Measurements from ENCODE around the gene DHX34.

Gene DHX34

GRCh38 chr19:47353307-47353712 is 4.2 kb downstream of the DHX34 start:
- H3K36me3 ChIP-seq (ENCODE audit: control insufficient read depth, insufficient read depth, low read length), result peaks cover 17% of the 10 kb centered on the region

DNA sequence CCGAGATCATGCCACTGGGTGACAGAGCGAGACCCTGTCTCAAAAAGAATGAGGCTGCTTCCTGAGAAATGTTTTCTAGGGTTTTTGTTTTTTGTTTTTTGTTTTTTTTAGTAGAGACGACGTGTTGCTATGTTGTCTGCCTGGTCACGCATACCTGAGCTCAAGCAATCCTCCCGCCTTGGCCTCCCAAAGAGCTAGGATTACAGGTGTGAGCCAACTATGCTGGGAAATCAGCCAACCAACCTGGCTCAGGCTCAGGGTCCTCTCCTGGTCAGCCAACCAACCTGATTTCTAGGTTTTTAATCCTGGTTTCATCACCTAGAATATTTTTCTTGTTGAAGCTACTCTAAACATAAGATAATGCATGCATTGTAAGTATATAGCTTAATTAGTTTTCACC is 7.8 kb downstream of the DHX34 start:
- no peak overlapping the region for H2BK120ac ChIP-seq (ENCODE audit: low read depth, low read length)
- H4K5ac ChIP-seq (ENCODE audit: low read length), result no peak overlapping the region
- peaks cover 22% of the 10 kb centered on the region for H3K36me3 ChIP-seq (ENCODE audit: control insufficient read depth, insufficient read depth, low read length)
- H2AK5ac ChIP-seq (ENCODE audit: low read length), result no peak overlapping the region
- no peak overlapping the region for H3K9ac ChIP-seq (ENCODE audit: low read length)
- H2BK5ac ChIP-seq (ENCODE audit: low read length), result no peak overlapping the region
- no CpG with 5 or more reads among the region's 6 CpGs for WGBS (ENCODE audit: extremely low coverage, insufficient coverage, low lambda C conversion rate)
- H3K4me1 ChIP-seq (ENCODE audit: control insufficient read depth, low read depth, low read length), result no peaks in the 10 kb centered on the region
- DNase-seq, result no peak
- H3K23ac ChIP-seq (ENCODE audit: low read length), result no peak overlapping the region
- no peak overlapping the region for H2BK15ac ChIP-seq (replicated peaks; ENCODE audit: low read depth)
- H3K4me3 ChIP-seq (ENCODE audit: low read length), result no peak overlapping the region
- no peak overlapping the region for H4K8ac ChIP-seq (ENCODE audit: low read depth, low read length)
- H3K56ac ChIP-seq (ENCODE audit: low read length), result no peak overlapping the region
- H3K4ac ChIP-seq (ENCODE audit: low read depth, low read length), result no peak overlapping the region
- no peak overlapping the region for H3K18ac ChIP-seq (ENCODE audit: low read length)
- H3K27ac ChIP-seq (ENCODE audit: low read depth, low read length), result no peak overlapping the region
- peaks cover 13% of the 10 kb centered on the region for H3K79me1 ChIP-seq (ENCODE audit: low read length)
- no peak overlapping the region for H3K4me2 ChIP-seq (ENCODE audit: low read length)
- H3K79me2 ChIP-seq (ENCODE audit: control insufficient read depth, insufficient read depth, low read length), result peaks cover 14% of the 10 kb centered on the region
- no peaks in the 10 kb centered on the region for H3K27me3 ChIP-seq (ENCODE audit: insufficient read depth, low read length, poor library complexity)

More at GRCh38 chr19:47353307-47353712, 4.2 kb downstream of the DHX34 start:
- H3K9ac ChIP-seq (ENCODE audit: low read length), result no peak overlapping the region
- no peak overlapping the region for H2BK15ac ChIP-seq (replicated peaks; ENCODE audit: low read depth)
- H3K79me1 ChIP-seq (ENCODE audit: low read length), result peaks cover 28% of the 10 kb centered on the region
- H2BK120ac ChIP-seq (ENCODE audit: low read depth, low read length), result no peak overlapping the region
- H3K18ac ChIP-seq (ENCODE audit: low read length), result no peak overlapping the region
- no peak overlapping the region for H3K4me2 ChIP-seq (ENCODE audit: low read length)
- no CpG with 5 or more reads among the region's 24 CpGs for whole genome bisulfite sequencing (ENCODE audit: extremely low coverage, insufficient coverage, low lambda C conversion rate)
- H3K79me2 ChIP-seq (ENCODE audit: control insufficient read depth, insufficient read depth, low read length), result peaks cover 34% of the 10 kb centered on the region
- no peak overlapping the region for H4K8ac ChIP-seq (ENCODE audit: low read depth, low read length)
- no peak overlapping the region for H3K4ac ChIP-seq (ENCODE audit: low read depth, low read length)
- H3K4me3 ChIP-seq (ENCODE audit: low read length), result no peak overlapping the region
- no peak overlapping the region for H2AK5ac ChIP-seq (ENCODE audit: low read length)
- H3K23ac ChIP-seq (ENCODE audit: low read length), result no peak overlapping the region
- no peak overlapping the region for H3K56ac ChIP-seq (ENCODE audit: low read length)
- no peak overlapping the region for H3K27ac ChIP-seq (ENCODE audit: low read depth, low read length)
- H3K27me3 ChIP-seq (ENCODE audit: insufficient read depth, low read length, poor library complexity), result no peaks in the 10 kb centered on the region
- no peak overlapping the region for H2BK5ac ChIP-seq (ENCODE audit: low read length)
- H3K4me1 ChIP-seq (ENCODE audit: control insufficient read depth, low read depth, low read length), result peaks cover 1% of the 10 kb centered on the region
- DNase-seq, result no peak
- no peak overlapping the region for H4K5ac ChIP-seq (ENCODE audit: low read length)

DNA sequence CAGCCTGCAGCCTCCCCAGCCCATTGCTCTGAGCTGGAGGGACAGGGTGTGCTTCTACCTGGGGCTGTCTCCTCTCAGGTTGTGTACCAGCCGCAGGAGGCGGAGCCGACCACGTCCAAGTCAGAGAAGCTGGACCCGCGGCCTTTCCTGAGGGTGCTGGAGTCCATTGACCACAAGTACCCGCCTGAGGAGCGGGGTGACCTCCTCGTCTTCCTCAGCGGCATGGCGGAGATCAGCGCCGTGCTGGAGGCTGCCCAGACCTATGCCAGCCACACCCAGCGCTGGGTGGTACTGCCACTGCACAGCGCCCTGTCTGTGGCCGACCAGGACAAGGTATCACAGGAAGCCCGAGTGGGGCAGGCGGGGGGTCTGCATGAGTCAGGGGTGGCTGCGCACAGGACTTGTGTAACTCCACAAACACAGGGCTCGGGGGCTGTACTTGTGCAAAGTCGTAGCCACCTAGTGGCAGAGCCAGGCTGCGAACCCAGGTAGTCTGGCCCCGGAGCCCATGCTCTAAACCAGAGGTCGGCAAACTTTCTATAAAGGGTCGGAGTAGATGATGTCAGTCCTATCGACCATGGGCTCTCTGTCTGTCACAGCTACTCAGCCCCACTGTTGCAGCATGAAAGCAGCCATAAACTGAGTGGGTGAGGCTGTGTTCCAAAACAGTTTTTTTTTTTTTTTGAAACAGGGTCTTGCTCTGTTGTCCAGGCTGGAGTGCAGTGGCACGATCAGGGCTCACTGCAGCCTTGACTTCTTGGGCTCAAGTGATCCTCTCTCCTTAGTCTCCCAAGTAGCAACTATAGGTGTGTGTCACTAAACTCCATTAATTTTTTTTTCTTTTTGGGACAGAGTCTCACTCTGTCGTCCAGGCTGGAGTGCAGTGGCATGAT is 8.9 kb downstream of the DHX34 start:
- Histone ChIP-seq H3K56ac (ENCODE audit: low read length) (no peak overlapping the region), H3K27me3 (ENCODE audit: insufficient read depth, low read length, poor library complexity) (no peaks in the 10 kb centered on the region), H2BK15ac (replicated peaks; ENCODE audit: low read depth) (no peak overlapping the region), H3K4me2 (ENCODE audit: low read length) (no peak overlapping the region), H3K4me1 (ENCODE audit: control insufficient read depth, low read depth, low read length) (no peaks in the 10 kb centered on the region), H2BK120ac (ENCODE audit: low read depth, low read length) (no peak overlapping the region), H3K79me1 (ENCODE audit: low read length) (peaks cover 8% of the 10 kb centered on the region), H3K4me3 (ENCODE audit: low read length) (no peak overlapping the region), H3K36me3 (ENCODE audit: control insufficient read depth, insufficient read depth, low read length) (peaks cover 21% of the 10 kb centered on the region), H3K27ac (ENCODE audit: low read depth, low read length) (no peak overlapping the region), H2BK5ac (ENCODE audit: low read length) (no peak overlapping the region), H4K8ac (ENCODE audit: low read depth, low read length) (no peak overlapping the region), H3K18ac (ENCODE audit: low read length) (no peak overlapping the region), H3K4ac (ENCODE audit: low read depth, low read length) (no peak overlapping the region), H3K79me2 (ENCODE audit: control insufficient read depth, insufficient read depth, low read length) (peaks cover 7% of the 10 kb centered on the region), H2AK5ac (ENCODE audit: low read length) (no peak overlapping the region), H3K9ac (ENCODE audit: low read length) (no peak overlapping the region), H3K23ac (ENCODE audit: low read length) (no peak overlapping the region), H4K5ac (ENCODE audit: low read length) (no peak overlapping the region)
- WGBS (ENCODE audit: extremely low coverage, insufficient coverage, low lambda C conversion rate), result no CpG with 5 or more reads among the region's 28 CpGs
- DNase-seq, result peak; percentile 52

- no peak overlapping the region for H3K18ac ChIP-seq (ENCODE audit: low read length)
- no peak for DNase-seq
- no peaks in the 10 kb centered on the region for H3K27me3 ChIP-seq (ENCODE audit: insufficient read depth, low read length, poor library complexity)
- H3K36me3 ChIP-seq (ENCODE audit: control insufficient read depth, insufficient read depth, low read length), result peaks cover 19% of the 10 kb centered on the region
- H3K79me2 ChIP-seq (ENCODE audit: control insufficient read depth, insufficient read depth, low read length), result peaks cover 2% of the 10 kb centered on the region
- H3K4me2 ChIP-seq (ENCODE audit: low read length), result no peak overlapping the region
- no peak overlapping the region for H3K9ac ChIP-seq (ENCODE audit: low read length)
- no peak overlapping the region for H4K5ac ChIP-seq (ENCODE audit: low read length)
- no peak overlapping the region for H2BK120ac ChIP-seq (ENCODE audit: low read depth, low read length)
- no peaks in the 10 kb centered on the region for H3K4me1 ChIP-seq (ENCODE audit: control insufficient read depth, low read depth, low read length)
- H4K8ac ChIP-seq (ENCODE audit: low read depth, low read length), result no peak overlapping the region
- no peak overlapping the region for H3K27ac ChIP-seq (ENCODE audit: low read depth, low read length)
- H3K4ac ChIP-seq (ENCODE audit: low read depth, low read length), result no peak overlapping the region
- H2AK5ac ChIP-seq (ENCODE audit: low read length), result no peak overlapping the region
- H3K4me3 ChIP-seq (ENCODE audit: low read length), result no peak overlapping the region
- WGBS (ENCODE audit: extremely low coverage, insufficient coverage, low lambda C conversion rate), result no CpG with 5 or more reads among the region's 6 CpGs
- H2BK15ac ChIP-seq (replicated peaks; ENCODE audit: low read depth), result no peak overlapping the region
- H3K56ac ChIP-seq (ENCODE audit: low read length), result no peak overlapping the region
- H2BK5ac ChIP-seq (ENCODE audit: low read length), result no peak overlapping the region
- H3K79me1 ChIP-seq (ENCODE audit: low read length), result peaks cover 4% of the 10 kb centered on the region
- no peak overlapping the region for H3K23ac ChIP-seq (ENCODE audit: low read length)
Observed at GRCh38 chr19:47358936-47359335, 9.8 kb downstream of the DHX34 start.

- Histone ChIP-seq H2BK15ac (replicated peaks; ENCODE audit: low read depth) (no peak overlapping the region), H3K36me3 (ENCODE audit: control insufficient read depth, insufficient read depth, low read length) (peaks cover 25% of the 10 kb centered on the region), H3K56ac (ENCODE audit: low read length) (no peak overlapping the region), H2BK5ac (ENCODE audit: low read length) (no peak overlapping the region), H4K5ac (ENCODE audit: low read length) (no peak overlapping the region), H3K9ac (ENCODE audit: low read length) (no peak overlapping the region), H3K23ac (ENCODE audit: low read length) (no peak overlapping the region), H3K4me3 (ENCODE audit: low read length) (no peak overlapping the region), H3K79me1 (ENCODE audit: low read length) (peaks cover under 1% of the 10 kb centered on the region), H3K4me2 (ENCODE audit: low read length) (no peak overlapping the region), H4K8ac (ENCODE audit: low read depth, low read length) (no peak overlapping the region), H3K27ac (ENCODE audit: low read depth, low read length) (no peak overlapping the region), H3K18ac (ENCODE audit: low read length) (no peak overlapping the region), H2BK120ac (ENCODE audit: low read depth, low read length) (no peak overlapping the region), H3K27me3 (ENCODE audit: insufficient read depth, low read length, poor library complexity) (no peaks in the 10 kb centered on the region), H3K79me2 (ENCODE audit: control insufficient read depth, insufficient read depth, low read length) (no peaks in the 10 kb centered on the region), H3K4ac (ENCODE audit: low read depth, low read length) (no peak overlapping the region), H2AK5ac (ENCODE audit: low read length) (no peak overlapping the region), H3K4me1 (ENCODE audit: control insufficient read depth, low read depth, low read length) (no peaks in the 10 kb centered on the region)
- no peak for DNase-seq
- WGBS (ENCODE audit: extremely low coverage, insufficient coverage, low lambda C conversion rate), result no CpG with 5 or more reads among the region's 21 CpGs
Observed at GRCh38 chr19:47362321-47362720, 13.2 kb downstream of the DHX34 start.
